SU-DHL-6 (cell line): ENCODE data around the gene SLC7A7.

Experiments used
- CTCF ChIP-seq: fragments of 200-600 bp; sonication (generic); IDR thresholded peaks from one replicate; pipeline ENCODE4 v1.5.1; 2017; ENCODE audit warnings: antibody characterized with exemption, mild to moderate bottlenecking, low read length, moderate library complexity; ENCODE audit not compliant: insufficient read depth, poor library complexity, severe bottlenecking
- EZH2phosphoT487 ChIP-seq: fragments of 200-600 bp; sonication (generic), shearing (Covaris generic); conservative IDR thresholded peaks from 2 replicates; pipeline ENCODE4 v1.6.1; 2018; ENCODE audit warnings: mild to moderate bottlenecking, antibody characterized with exemption, low read length, moderate library complexity, mixed read lengths

GRCh38 chr14:22740020-22740419 lies 75.2 kb downstream of the SLC7A7 start:
- TF ChIP-seq CTCF, result no peak
- TF ChIP-seq EZH2phosphoT487, result no peak
